Activated naive CD8-positive, alpha-beta T cell (primary cell): ENCODE measurements around the gene CIBAR2.

ENCODE experiments used
- H3K27ac Mint-ChIP-seq: one replicate; pipeline ENCODE4 v1.8.0; 2021; ENCODE audit warnings: mixed read lengths
- H3K27me3 Mint-ChIP-seq: one replicate; pipeline ENCODE4 v1.8.0; 2021; ENCODE audit warnings: mixed read lengths
- H3K36me3 Mint-ChIP-seq: one replicate; pipeline ENCODE4 v1.8.0; 2021; ENCODE audit warnings: mixed read lengths
- H3K4me1 Mint-ChIP-seq: one replicate; pipeline ENCODE4 v1.8.0; 2021; ENCODE audit warnings: low read depth, mixed read lengths
- H3K4me3 Mint-ChIP-seq: one replicate; pipeline ENCODE4 v1.8.0; 2021; ENCODE audit warnings: mild to moderate bottlenecking, mixed read lengths
- H3K9me3 Mint-ChIP-seq: one replicate; pipeline ENCODE4 v1.8.0; 2021; ENCODE audit warnings: low read depth, mixed read lengths

Gene CIBAR2

DNA sequence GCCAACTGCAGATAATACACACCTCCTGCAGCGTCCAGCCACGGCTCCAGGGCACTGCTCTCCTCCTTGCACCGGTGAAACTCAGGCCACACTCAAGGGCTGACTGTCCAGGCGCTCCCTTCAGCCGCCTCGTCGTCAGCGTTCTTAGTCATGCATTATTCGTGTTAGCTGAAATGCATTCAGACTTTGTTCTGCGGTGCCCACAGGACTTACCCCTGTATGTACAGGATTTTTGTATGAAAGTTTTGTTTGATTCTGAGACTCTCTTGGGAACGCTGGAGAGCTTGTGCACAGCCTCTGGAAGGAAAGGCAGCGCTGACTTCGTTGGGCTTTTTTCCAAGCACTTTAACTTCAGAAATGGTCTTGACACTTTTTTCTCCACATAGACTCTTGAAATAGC, 22.1 kb downstream of the CIBAR2 start:
- no peak overlapping the region for H3K4me3 Mint-ChIP-seq
- H3K9me3 Mint-ChIP-seq = no peaks in the 10 kb centered on the region
- no peak overlapping the region for H3K27ac Mint-ChIP-seq
- H3K36me3 Mint-ChIP-seq = peaks cover 2% of the 10 kb centered on the region
- H3K27me3 Mint-ChIP-seq = no peaks in the 10 kb centered on the region
- peaks cover 13% of the 10 kb centered on the region for H3K4me1 Mint-ChIP-seq

GRCh38 chr16:85089525-85089924, 22.7 kb downstream of the CIBAR2 start:
- no peak overlapping the region for H3K4me3 Mint-ChIP-seq
- H3K27ac Mint-ChIP-seq = no peak overlapping the region
- peaks cover 13% of the 10 kb centered on the region for H3K4me1 Mint-ChIP-seq
- peaks cover 2% of the 10 kb centered on the region for H3K36me3 Mint-ChIP-seq
- H3K9me3 Mint-ChIP-seq = no peaks in the 10 kb centered on the region
- no peaks in the 10 kb centered on the region for H3K27me3 Mint-ChIP-seq

DNA sequence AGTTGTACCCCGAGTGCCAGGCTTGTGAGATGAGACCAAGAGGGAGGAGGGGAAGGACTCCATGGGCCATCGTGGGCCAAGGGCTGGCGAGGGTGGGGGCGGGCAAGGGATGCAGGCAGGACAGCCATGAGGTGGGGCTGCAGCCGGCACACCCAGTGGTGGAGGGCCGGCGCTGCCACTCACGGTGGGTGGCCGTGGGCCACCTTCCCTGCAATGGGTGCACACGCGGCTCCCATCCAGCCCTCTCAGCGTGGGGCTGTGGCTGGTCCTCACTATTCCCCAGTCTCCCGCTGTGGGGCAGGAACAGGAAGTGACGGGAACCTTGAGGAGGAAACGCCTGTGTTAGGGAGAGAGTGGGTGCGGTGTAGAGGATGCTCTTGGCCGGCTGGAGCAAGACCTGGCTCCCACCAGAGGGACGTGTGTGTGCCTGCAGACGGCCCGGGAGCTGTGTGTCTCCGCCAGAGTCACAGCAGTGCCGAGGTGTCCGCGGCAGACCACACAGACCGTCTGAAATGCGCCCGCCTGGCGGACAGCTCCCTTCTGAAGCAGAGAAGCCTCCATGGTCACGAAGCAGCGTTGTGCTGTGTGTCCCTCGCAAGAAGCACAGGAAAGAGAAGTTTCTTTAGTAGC, 23.6 kb downstream of the CIBAR2 start:
- H3K36me3 Mint-ChIP-seq = peaks cover 2% of the 10 kb centered on the region
- no peak overlapping the region for H3K4me3 Mint-ChIP-seq

DNA sequence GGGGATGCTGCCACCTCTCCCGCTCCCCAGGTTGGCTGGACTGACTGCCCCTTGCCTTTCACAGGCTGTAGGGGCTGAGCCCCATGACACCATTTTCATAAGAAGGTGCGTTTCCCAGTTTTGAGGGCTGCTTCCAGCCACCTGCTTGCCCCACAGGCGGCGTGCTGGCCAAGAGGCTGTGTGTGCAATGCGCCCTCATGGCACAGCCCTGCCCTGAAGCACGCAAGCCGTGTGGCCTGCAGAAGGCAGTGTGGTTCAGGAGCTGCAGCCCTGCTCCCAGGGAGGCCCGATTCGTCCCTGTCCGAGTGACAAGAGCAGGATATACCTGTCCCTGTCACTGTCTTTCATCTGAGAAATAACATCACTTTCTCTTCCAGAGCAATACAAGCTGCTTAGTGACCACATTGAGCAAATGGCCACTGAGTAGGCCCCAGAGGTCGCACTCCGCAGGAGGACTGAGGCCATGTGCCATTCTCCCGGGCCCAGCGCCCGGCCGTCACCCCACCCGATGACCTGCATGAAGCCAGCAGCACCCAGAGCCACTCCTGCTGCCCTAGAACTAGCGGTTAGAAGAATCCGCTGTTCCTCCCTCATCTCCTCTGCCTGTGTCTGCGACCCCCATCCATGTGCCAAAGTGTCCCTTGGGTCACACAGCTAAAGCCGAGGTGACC, 24.2 kb downstream of the CIBAR2 start:
- H3K9me3 Mint-ChIP-seq = no peaks in the 10 kb centered on the region
- H3K4me3 Mint-ChIP-seq = no peak overlapping the region
- no peak overlapping the region for H3K27ac Mint-ChIP-seq
- H3K27me3 Mint-ChIP-seq = no peaks in the 10 kb centered on the region
- H3K36me3 Mint-ChIP-seq = peaks cover 2% of the 10 kb centered on the region
- H3K4me1 Mint-ChIP-seq = peaks cover 20% of the 10 kb centered on the region

More for the DNA sequence above, 23.6 kb downstream of the CIBAR2 start:
- no peaks in the 10 kb centered on the region for H3K27me3 Mint-ChIP-seq
- no peaks in the 10 kb centered on the region for H3K9me3 Mint-ChIP-seq
- H3K4me1 Mint-ChIP-seq = peaks cover 13% of the 10 kb centered on the region
- H3K27ac Mint-ChIP-seq = no peak overlapping the region

- H3K27ac Mint-ChIP-seq = no peak overlapping the region
- peaks cover 2% of the 10 kb centered on the region for H3K36me3 Mint-ChIP-seq
- H3K9me3 Mint-ChIP-seq = no peaks in the 10 kb centered on the region
- H3K27me3 Mint-ChIP-seq = no peaks in the 10 kb centered on the region
- no peak overlapping the region for H3K4me3 Mint-ChIP-seq
- peaks cover 22% of the 10 kb centered on the region for H3K4me1 Mint-ChIP-seq
Measured at GRCh38 chr16:85086347-85087291, 25.7 kb downstream of the CIBAR2 start.

DNA sequence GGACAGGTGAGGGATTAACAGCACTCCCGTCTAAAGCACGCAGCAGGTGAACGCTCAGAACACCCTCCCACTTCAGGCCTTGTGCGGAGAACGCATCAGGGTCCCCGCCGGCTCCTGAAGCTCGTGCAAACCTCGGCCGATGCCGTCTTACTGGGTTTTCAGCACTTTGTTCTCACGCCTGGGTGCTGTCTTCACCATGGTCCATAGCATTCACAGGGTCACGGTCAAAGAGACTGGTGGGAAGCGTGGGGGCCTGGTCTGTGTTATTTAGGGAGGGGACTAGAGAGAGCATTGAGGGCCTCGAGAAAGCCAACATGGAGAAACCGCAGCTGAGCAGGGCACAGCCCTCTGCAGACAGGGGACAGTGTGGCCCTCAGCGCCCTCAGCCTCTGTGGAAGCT, 26.6 kb downstream of the CIBAR2 start:
- Mint-ChIP-seq H3K9me3 (no peaks in the 10 kb centered on the region), H3K36me3 (peaks cover 2% of the 10 kb centered on the region), H3K4me3 (no peak overlapping the region), H3K27ac (no peak overlapping the region), H3K4me1 (peaks cover 21% of the 10 kb centered on the region), H3K27me3 (no peaks in the 10 kb centered on the region)

DNA sequence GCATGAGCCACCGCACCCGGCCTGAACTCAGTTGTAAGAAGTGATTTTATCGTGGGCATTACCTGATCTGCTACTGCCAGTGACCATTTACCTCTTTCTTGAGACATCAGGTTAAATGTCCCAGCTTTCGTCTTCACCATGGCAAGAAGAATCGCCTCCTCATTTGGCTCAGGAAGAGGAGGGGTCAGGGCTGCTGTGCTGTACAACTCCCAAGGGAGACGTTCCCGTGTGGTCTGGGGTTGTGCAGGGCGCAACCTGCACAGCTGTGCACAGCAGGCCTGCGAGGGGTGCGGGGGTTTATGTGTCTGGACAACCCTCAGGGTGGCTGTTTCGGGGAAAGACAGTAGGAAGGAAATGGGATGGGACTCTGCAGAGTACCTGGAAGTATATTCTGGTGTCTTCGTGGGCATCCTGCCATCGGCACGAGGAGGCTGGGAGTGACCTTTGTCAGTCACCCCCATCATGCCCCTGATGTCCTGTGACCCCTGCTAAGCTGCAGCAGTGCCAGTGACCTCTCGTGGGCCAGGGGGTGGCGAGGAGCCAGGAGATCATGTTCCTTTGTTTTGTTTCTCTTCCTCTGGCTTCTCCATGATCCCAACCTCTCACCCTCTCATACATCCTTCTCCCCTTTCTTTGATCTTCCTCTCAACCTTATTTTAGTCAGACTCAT, 27.3 kb downstream of the CIBAR2 start:
- no peaks in the 10 kb centered on the region for H3K27me3 Mint-ChIP-seq
- no peak overlapping the region for H3K4me3 Mint-ChIP-seq
- H3K9me3 Mint-ChIP-seq = no peaks in the 10 kb centered on the region
- H3K36me3 Mint-ChIP-seq = peaks cover 2% of the 10 kb centered on the region
- no peak overlapping the region for H3K27ac Mint-ChIP-seq
- peaks cover 16% of the 10 kb centered on the region for H3K4me1 Mint-ChIP-seq

- H3K4me3 Mint-ChIP-seq = no peak overlapping the region
- no peaks in the 10 kb centered on the region for H3K9me3 Mint-ChIP-seq
- peaks cover 2% of the 10 kb centered on the region for H3K36me3 Mint-ChIP-seq
- no peak overlapping the region for H3K27ac Mint-ChIP-seq
- peaks cover 16% of the 10 kb centered on the region for H3K4me1 Mint-ChIP-seq
- H3K27me3 Mint-ChIP-seq = no peaks in the 10 kb centered on the region
Measured at GRCh38 chr16:85083051-85083639, 29.1 kb downstream of the CIBAR2 start.

- Mint-ChIP-seq H3K4me3 (no peak overlapping the region), H3K27me3 (no peaks in the 10 kb centered on the region), H3K36me3 (no peaks in the 10 kb centered on the region), H3K9me3 (no peaks in the 10 kb centered on the region), H3K4me1 (peaks cover 16% of the 10 kb centered on the region), H3K27ac (no peak overlapping the region)
Measured at GRCh38 chr16:85082173-85083050, 29.9 kb downstream of the CIBAR2 start.

GRCh38 chr16:85081765-85082164, 30.5 kb downstream of the CIBAR2 start:
- Mint-ChIP-seq H3K9me3 (no peaks in the 10 kb centered on the region), H3K4me1 (peaks cover 13% of the 10 kb centered on the region), H3K27me3 (no peaks in the 10 kb centered on the region), H3K27ac (no peak overlapping the region), H3K36me3 (no peaks in the 10 kb centered on the region), H3K4me3 (no peak overlapping the region)

- no peaks in the 10 kb centered on the region for H3K9me3 Mint-ChIP-seq
- peaks cover 8% of the 10 kb centered on the region for H3K4me1 Mint-ChIP-seq
- H3K27me3 Mint-ChIP-seq = no peaks in the 10 kb centered on the region
- H3K36me3 Mint-ChIP-seq = no peaks in the 10 kb centered on the region
- H3K4me3 Mint-ChIP-seq = no peak overlapping the region
- no peak overlapping the region for H3K27ac Mint-ChIP-seq
Measured at GRCh38 chr16:85081038-85081437, 31.2 kb downstream of the CIBAR2 start.

DNA sequence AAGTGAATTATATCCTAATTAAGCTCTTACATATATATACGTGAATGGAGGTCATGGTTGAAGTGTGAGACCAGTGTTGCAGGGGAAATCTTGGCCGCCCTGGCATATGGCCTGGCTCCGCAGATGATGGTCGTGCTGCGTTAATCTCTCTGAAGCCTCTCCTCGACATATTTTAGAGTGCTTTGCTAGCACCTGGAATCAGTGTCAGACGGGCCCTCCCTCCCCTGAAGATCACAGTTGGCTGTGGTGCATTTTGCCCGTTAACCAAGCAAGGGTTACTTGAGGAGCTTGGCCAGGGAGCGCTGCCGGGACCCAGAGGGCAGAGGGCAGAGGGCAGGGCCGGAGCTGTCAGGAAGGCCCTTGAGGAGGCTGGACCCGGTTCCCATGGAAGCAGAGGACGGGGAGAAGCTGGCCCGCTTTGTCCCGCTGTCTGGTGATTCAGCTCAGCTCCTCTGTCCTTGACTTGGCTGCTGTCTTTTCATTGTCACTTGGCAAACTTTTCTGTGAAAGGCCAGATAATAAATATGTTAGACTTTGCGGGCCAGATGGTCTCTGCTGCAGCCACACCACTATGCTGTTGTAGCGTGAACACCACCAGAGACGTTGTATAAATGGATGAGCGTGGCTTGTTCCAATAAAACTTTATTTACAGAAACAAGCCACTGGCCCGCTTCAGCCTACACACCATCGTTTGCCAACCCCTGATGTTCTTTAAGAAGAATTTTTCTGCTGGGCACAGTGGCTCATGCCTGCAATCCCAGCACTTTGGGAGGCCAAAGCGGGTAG, 32.3 kb downstream of the CIBAR2 start:
- Mint-ChIP-seq H3K36me3 (no peaks in the 10 kb centered on the region), H3K27ac (no peak overlapping the region), H3K4me3 (no peak overlapping the region), H3K27me3 (no peaks in the 10 kb centered on the region), H3K4me1 (peaks cover 8% of the 10 kb centered on the region), H3K9me3 (no peaks in the 10 kb centered on the region)

- Mint-ChIP-seq H3K27ac (no peak overlapping the region), H3K4me3 (no peak overlapping the region), H3K9me3 (no peaks in the 10 kb centered on the region), H3K4me1 (peaks cover 8% of the 10 kb centered on the region), H3K27me3 (no peaks in the 10 kb centered on the region), H3K36me3 (no peaks in the 10 kb centered on the region)
Measured at GRCh38 chr16:85078952-85079351, 33.3 kb downstream of the CIBAR2 start.
